ENCODE data around the gene LSM7.
"Not testable (repeated sequence)": the region's sequence is repeated elsewhere in the genome, so short reads cannot be mapped to it uniquely, and the experiment has no call there.

Gene LSM7

DNA sequence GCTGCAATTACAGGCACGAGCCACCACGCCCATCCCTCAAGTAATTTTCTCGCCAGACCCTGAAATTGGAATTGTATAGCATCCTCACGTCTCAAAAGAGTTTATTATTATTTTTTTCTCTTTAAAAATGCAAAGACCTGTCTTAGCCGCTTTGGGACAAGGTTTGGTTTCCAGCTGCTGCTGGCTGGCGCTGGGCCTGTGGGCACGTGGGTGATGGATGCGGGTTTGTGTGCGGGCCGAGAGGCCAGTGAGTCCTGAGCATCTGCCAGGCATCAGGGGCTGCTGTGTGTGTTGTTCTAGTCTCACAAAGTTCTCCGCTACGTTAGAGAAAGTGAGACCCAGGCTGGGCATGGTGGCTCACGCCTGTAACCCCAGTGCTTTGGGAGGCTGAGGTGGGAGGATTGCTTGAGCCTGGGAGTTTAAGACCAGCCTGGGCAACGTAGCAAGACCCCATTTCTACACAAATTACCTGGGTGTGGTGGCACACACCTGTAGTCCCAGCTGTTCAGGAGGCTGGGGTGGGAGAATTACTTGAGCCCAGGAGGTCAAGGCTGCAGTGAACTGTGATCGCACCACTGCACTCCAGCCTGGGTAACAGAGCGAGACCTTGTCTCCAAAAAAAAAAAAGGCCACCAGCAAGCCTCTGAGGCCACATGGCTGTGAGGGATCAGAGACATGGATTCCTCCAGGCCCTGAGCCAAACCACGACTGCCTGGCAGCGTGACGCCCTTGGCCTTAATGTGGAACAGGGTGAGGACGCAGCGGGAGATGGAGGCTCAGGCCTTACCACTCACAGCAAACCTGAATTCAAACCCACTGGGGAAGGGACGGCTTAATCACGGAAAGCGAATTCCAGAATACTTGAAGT is 27.0 kb upstream of the LSM7 start:
- no peak for DNase-seq

DNA sequence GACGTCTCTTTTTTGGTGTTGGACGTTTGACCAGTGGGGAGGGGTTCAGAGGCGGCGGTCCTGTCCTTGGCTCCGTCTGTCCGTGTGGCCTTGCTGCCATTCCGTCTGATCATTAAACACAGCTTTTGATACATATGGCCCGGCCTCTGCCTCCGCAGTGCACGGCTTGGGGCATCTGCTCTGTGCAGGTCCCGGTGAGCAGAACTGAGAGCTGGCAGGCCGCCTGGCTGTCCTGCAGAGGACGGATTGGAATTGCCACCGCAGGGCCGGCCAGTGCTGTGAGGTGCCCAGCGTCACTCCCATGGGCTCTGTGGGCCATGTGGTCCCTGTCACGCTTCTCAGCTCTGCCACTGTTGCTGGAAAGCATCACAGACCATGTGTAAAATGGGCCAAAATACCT is 26.3 kb upstream of the LSM7 start:
- DNase-seq = no peak

DNA sequence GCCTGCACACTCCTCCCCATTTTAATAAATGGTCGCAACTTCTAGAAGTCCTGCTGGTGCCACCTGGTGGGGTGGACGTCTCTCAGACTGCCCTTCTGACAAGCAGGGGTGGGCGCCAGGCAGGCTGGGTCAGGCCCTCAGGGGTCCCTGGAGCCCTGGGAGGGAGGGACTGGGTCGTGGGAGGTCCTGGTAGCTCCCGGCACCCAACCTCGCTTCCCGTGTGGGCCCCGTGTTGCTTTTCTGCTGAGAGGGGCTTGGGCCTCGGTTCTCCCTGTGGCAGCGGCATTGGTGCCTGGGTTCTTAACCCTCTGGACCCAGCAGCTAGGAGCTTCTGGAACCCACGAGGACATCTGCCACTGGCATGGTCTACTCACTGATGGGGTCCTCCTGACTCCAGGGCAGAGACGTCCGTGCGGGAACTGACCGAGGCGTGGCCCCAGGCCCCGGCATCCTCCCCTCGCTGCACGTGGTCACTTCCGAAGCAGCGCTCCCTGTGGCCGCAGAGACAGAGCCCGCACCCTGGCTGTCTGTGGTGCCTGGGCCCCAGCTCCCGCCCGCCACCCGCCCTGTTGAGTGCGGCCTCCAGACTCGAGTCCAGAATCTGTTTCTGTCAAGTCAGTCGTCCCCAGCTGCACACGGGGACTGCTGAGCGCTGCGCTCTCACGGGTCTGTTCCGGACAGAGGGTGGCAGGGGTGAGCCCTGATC is 25.7 kb upstream of the LSM7 start:
- DNase-seq = no peak

DNA sequence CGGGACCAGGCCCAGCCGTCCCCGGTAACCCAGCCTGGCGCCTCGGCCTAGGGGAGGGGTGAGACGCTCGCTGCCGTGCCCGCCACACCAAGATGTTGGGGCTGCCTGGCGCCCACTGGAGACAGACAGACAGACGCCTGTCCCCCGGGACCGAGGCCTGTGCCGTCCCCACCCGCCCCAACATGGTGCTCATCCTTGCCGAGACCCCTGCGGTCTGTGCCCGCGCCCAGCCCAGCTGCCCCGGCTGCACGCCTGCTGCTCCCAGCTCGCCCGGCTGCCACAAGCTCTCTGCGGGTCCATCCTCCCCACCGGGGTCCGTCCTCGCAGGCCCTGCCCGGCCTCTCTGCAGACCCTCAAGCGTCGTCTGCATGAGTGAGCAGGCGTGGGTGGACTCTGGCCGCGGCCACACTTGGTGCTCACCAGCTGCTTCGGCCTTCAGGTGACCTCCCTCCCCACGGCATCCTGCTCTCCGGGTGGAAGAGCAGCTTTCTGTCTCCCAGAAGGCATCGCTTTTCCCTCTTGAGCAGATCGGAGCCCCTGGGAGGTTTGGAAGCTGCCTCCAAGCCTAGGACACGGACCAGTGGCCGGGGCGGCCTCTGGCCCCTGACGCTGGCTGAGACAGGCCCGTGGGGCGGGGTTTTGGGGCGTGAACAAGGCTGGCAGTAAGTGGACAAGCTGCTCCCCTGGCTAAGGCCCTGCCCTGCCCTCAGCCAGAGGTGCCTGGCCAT is 24.9 kb upstream of the LSM7 start:
- DNase-seq = no peak

DNA sequence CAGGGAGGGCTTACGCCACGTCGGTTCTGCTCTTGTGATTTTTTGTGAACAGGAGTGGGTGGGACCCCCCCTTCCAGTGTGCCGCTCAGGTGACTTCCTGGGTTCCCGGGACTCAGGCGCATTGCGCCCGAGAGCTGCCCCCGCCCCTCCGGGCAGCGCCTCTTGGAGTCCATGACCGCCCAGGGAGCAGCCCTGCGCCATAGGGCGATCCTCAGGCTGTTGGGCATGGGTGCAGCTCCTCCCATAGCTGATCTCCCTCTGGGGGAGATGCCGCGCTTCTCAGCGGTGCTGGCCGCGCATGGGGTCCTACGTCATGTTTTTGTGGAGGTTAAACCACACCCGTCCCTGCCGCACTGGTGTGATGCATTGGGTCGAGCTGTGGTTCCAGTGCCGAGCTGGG is 23.7 kb upstream of the LSM7 start:
- no peak for DNase-seq

DNA sequence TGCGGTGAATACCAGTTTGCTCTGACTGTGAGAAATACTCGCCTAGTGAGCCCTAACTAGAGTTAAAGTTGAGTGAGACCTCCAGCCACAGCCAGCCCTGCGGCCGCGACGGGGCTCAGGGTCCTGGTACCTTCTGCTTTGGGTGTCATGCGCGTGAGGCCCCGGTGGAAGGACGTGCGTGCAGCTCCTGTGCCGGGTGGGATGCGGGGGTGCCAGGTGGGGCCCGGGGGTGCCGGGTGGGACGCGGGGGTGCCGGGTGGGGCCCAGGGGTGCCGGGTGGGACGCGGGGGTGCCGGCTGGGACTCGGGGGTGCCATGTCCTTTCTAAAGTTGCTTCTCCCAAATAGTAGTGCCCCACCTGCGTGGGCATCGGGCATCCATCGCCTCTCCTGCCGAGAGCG is 23.2 kb upstream of the LSM7 start:
- no peak for DNase-seq

DNA sequence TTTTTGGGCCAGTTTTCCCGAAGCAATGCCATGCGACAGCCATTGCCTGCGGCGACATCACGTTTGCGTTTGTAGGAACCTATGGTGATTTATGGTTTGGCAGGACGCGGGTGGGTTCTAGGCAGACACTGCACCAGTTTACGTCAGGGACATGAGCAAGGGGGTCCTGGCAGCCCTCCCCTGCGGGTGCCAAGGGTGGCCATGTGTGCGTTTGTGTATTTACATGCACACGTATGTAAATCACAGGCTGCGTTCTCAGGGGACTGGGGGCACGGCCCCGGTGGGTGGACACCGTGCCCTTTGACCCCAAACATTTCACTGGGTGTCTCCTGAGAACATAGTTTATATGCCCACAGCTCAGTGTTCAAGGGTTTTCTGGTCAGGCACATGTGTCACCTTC is 22.3 kb upstream of the LSM7 start:
- DNase-seq = no peak

DNA sequence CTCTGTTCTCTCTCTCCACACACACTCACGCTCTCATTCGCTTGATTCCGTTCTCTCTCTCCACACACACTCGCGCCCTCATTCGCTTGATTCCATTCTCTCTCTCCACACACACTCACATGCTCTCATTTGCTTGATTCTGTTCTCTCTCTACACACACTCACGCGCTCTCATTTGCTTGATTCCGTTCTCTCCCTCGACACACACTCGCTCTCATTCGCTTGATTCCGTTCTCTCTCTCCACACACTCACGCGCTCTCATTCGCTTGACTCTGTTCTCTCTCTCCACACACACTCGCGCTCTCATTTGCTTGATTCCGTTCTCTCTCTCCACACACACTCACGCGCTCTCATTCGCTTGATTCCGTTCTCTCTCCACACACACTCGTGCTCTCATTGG is 21.4 kb upstream of the LSM7 start:
- DNase-seq = not testable (repeated sequence)

DNA sequence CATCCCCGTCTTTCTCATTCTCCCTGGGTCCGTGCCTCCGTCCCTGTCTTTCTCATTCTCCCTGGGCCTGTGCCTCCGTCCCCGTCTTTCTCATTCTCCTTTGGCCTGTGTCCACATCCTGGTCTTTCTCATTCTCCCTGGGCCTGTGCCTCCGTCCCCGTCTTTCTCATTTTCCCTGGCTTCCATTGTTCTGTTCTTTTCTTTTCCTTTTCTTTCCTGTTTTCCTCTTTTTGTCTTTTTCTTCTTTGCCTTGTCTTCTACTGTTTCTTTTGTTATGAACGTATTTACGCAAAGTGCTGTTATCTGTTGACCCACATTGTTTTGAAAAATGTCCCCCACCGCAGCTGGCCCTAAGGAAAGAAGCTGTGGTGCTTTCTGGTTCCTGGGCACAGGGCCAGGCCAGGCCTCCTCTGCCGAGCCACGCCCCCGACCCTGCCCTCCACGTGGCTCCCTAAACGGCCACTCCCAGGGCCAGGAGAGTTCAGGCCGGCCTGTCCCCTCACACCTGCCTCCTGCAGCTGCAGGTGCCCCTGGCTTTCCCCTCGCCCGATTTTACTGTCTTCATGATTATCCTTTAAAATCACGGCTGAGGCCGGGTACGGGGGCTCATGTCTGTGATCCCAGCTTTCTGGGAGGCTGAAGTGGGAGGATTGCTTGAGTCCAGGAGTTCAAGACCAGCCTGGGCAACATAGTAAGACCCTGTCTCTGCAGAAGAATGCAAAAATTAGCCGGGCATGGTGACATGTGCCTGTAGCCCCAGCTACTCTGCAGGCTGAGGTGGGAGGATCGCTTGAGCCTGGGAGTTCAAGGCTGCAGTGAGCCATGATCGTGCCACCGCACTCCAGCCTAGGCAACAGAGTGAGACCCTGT is 17.6 kb upstream of the LSM7 start:
- peak; percentile 69 for DNase-seq

DNA sequence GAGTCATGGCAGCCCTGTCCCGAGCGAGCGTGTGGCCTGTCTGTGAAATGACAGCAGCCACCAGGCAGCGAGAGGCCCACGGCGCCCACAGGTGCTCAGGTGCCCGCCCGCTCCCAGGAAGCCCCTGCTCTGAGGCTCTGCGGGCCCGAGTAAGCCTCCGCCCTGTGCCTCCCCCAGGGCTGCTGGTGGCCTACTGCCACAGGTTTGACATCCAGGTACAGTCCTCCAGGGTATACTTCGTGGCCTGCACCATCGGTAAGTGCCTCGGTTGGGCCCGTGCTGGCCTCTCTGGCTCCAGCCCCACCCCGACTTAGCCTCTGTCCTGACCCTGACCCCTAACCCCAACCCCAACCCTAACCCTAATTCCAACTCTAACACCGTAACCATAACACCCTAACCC is 16.7 kb upstream of the LSM7 start:
- no peak for DNase-seq

DNA sequence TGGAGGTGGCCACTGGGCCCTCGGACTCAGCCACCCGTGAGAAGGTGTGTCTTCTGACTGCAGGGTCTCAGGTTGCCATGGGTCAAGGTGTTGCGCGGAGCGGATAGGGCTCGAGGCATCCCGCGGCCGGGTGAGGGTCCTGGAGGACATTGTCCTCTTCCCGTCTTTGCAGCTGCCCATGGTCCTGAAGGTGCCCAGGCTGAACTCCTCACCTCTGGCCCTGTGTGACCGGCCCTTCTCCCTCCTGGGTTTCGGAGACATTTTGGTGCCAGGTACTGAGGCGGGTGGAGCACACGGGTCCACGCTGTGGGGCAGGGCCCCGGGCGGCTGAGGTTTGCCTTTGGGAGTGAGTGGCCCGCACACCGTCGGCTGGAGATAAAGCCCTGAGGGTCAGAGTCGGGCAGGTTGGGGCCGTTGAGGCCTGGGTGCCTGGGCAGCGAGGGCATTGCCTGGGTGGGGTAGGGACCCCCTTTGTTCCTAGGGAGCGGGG is 16.0 kb upstream of the LSM7 start:
- DNase-seq = no peak

DNA sequence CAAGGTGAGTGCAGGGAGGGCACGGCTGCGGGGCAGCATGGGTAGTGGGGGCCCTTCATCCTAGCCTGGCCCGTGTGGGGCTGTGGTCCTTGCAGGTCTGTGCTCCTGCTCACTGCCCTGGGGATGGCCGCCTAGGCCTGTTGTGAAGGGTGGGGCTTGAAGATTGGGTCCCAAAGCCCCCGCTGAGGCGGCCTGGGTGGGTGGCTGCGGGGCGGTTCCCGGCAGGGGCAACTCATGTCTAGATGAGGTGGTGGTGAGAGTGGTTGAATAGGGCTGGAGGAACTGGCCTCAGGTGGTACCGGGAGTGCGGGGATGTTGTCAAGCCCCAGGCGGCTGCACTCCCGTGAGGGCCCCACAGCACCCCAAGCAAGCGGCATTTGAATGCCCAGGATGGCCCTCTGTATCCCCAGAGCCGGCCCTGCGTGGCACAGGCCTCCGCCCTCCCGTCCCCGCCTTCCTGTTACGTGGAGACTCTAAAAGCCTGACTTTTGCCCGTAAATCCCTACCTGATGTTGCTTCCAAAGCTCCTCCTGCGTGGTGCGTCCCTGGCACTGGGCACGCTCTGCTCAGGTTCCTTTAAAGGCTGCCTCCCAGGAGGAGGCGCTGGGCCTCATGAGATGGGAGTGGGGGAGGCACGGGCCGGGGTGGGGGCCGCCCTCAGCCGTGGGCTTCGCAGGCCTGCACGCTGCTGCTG is 15.1 kb upstream of the LSM7 start:
- DNase-seq = no peak

DNA sequence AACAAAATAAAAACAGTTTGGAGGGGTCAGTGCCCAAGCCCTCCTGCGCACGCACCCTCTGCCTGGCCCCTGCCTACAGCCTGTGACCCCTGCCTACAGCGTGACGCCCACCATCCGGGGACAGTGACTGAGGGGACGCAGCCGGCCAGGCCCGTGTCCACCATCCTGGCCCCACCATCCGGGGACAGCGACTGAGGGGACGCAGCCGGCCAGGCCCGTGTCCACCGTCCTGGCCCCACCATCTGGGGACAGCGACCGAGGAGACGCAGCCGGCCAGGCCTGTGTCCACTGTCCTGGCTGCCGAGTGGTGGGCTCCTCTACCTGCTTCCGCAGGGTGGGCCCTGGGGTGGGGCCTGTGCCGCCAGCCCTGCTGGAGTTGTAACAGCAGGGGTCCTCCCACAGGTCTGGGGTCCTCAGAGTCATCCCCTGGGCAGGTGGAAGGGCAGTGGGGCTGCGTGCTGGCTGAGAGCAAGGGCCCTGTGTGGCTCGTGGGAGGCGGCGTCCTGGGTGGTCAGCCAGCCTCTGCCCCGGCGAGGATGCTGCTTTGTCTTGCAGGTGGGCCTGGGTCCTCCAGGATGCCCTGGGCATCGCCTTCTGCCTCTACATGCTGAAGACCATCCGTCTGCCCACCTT is 14.4 kb upstream of the LSM7 start:
- no peak for DNase-seq

DNA sequence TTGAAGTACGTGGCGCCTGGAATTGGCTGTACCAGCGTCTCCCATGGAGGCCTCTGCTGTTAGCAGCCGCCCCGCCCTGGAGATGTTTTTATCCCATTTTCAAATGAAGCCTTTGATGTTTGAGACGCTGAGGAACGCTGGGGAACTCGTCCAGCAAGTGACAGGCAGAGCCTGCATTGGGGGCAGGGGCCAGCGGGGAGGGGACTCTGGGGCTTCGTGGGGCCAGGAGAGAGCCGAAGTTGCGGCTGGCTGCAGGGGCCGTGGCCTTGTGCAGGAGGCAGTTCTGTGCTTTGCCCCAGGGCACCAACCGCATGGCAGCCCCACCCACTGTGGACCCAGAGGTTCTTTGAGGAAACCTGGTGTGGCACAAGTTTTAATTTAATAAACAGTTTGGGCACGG is 13.6 kb upstream of the LSM7 start:
- DNase-seq = no peak

DNA sequence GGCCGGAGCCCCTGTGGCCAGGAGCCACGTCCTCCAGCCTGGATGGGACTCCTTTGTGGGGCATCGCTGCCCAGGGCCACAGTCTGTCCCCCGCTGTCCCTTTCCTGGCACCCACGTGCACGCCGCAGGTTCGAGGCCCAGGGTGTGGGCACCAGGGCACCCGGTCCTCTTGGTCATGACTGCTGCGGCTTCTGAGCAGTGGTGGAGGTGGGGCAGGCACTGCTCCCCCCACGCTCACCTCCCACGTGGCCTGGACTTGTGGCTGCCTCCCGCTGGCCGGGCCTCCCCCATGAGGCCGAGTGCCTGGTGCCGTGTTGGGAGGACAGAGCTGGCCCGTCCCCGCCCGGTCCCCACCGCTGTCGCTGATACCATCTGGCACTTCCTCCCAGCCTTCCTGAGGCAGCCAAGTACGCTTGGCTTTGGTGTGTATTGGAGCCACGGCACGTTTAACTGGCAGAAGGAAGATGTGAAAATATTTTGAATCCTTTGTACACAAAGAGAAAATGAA is 12.9 kb upstream of the LSM7 start:
- no peak for DNase-seq

DNA sequence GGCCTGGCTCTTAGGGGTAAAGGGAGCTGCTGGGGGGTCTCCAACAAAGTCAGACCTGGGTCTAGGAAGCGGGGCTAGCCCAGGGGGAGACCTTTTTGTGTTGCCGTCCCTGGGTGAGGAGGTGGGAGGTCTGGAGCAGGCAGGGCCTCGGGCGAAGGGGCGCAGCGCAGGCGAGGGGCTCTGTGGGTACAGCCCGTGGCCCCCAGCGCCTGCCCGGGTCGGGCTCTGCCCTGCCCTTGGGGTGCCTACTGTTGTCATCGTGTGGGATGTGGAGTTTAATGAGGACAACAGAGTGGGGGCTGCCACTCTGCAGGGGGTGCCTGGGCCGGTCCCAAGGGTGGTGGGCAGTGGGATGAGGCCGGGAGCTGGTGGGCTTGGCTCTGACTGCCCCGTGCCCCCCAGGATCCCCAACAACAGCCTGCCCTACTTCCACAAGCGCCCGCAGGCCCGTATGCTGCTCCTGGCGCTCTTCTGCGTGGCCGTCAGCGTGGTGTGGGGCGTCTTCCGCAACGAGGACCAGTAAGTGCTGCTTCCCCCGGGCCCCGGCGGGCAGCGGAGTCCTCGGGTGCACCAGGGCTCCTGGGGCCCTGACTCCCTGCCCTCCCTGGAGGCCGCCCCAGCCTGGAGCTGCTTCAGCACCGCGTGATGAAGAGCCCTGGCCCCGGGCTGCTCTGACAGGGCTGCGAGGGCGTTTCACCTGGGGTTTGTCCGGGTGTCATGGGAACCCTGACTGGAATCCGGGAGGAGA is 12.3 kb upstream of the LSM7 start:
- DNase-seq = no peak

DNA sequence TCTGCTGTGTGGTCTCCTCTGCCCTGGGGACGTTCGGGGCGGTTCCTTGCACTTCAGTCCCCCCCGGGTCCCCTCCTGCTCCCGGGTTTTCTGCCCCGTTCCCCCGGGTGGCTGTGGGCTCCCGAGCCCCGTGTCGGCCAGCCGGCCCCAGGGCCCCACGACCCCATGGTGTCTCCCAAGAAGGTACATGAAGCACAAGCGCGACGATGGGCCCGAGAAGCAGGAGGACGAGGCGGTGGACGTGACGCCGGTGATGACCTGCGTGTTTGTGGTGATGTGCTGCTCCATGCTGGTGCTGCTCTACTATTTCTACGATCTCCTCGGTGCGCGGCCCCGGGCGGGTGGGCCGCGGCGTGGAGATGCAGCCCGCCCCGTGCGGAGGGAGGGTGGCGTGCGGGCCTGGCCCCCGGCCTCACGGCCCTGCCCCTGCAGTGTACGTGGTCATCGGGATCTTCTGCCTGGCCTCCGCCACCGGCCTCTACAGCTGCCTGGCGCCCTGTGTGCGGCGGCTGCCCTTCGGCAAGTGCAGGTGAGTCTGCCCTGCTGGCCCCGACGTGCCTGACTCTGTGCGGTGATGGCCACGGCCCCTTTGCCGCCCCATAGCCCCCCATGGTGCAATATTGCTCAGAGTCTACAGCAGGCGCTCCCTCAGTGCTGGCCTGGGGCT is 11.4 kb upstream of the LSM7 start:
- DNase-seq = no peak

DNA sequence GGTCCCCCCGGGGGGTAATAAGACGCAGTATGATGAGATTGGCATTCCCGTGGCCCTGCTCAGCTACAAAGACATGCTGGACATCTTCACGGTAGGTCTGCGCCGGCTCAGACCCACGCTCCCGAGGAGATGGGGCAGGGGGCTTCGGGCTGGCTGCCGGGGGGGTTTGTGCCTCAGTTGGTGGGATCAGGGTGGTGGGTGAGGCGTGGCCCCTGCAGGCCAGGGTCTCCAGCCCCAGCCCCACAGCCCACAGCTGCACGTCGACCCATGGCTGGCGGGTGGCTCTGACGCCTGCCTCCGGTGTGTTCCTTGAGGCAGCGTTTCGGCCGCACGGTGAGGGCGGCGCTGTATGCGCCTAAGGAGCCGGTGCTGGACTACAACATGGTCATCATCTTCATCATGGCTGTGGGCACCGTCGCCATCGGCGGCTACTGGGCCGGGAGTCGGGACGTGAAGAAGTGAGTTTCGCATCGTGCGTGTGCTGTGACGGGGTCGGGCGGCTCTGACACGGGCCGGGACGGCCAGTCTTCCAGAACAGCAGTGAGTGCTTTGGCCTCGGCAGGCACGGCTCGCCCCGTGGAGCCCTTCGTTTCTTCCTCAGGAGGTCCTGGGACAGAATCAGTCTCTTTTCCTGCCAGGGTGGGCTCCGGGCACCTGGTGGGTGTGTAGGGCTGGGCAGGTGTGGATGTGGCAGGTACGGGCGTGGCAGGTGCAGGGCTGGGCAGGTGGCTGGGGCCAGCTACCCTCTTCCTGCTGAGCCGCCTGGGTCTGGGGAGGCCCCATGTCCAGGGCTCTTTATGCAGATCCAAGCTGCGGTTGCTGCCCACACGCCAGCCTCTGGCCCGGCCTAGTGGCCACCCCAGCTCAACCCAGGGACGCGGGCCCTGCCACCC is 10.6 kb upstream of the LSM7 start:
- DNase-seq = no peak

DNA sequence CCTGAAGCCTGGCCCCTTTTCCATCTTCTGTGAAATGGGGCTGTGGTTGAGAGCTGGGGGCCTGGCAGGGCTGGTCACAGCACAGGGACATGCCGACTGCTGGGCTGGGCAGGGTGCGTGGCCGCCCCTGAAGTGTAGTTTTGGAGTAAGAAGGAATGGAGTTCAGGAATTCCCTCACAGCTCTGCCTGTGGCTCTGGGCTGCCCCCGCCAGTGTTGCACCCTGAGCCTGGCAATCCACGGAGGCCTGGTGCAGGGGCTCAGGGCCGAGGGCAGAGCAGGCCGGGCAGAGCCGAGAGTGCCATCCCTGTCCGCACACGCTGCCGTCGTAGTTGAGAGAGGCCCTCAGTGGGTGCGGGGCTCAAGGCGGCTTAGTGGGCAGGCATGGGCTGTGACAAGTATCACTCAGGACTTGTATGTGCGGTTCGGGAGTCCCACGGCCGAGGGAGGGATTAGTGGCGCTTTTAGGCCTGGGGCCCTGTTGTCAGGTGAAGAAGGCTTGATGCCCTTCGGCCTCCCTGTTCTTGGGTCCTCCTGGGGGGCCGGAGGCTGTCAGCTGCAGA is 9.7 kb upstream of the LSM7 start:
- no peak for DNase-seq

Data from NCI-H146 (cell line).